CD4-positive, alpha-beta T cell treated with Interleukin-4 for 1 hour (primary cell): Measurements from ENCODE around the gene NBEA.
"Not testable (repeated sequence)": the region's sequence is repeated elsewhere in the genome, so short reads cannot be mapped to it uniquely, and the experiment has no call there.

ENCODE experiments used
- DNase-seq, 2 donors: peaks; one replicate each; pipeline ENCODE4 v3.0.0-alpha.2; 2020 to 2022

The NBEA gene, protein sequence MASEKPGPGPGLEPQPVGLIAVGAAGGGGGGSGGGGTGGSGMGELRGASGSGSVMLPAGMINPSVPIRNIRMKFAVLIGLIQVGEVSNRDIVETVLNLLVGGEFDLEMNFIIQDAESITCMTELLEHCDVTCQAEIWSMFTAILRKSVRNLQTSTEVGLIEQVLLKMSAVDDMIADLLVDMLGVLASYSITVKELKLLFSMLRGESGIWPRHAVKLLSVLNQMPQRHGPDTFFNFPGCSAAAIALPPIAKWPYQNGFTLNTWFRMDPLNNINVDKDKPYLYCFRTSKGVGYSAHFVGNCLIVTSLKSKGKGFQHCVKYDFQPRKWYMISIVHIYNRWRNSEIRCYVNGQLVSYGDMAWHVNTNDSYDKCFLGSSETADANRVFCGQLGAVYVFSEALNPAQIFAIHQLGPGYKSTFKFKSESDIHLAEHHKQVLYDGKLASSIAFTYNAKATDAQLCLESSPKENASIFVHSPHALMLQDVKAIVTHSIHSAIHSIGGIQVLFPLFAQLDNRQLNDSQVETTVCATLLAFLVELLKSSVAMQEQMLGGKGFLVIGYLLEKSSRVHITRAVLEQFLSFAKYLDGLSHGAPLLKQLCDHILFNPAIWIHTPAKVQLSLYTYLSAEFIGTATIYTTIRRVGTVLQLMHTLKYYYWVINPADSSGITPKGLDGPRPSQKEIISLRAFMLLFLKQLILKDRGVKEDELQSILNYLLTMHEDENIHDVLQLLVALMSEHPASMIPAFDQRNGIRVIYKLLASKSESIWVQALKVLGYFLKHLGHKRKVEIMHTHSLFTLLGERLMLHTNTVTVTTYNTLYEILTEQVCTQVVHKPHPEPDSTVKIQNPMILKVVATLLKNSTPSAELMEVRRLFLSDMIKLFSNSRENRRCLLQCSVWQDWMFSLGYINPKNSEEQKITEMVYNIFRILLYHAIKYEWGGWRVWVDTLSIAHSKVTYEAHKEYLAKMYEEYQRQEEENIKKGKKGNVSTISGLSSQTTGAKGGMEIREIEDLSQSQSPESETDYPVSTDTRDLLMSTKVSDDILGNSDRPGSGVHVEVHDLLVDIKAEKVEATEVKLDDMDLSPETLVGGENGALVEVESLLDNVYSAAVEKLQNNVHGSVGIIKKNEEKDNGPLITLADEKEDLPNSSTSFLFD (N-terminal part only)

DNA sequence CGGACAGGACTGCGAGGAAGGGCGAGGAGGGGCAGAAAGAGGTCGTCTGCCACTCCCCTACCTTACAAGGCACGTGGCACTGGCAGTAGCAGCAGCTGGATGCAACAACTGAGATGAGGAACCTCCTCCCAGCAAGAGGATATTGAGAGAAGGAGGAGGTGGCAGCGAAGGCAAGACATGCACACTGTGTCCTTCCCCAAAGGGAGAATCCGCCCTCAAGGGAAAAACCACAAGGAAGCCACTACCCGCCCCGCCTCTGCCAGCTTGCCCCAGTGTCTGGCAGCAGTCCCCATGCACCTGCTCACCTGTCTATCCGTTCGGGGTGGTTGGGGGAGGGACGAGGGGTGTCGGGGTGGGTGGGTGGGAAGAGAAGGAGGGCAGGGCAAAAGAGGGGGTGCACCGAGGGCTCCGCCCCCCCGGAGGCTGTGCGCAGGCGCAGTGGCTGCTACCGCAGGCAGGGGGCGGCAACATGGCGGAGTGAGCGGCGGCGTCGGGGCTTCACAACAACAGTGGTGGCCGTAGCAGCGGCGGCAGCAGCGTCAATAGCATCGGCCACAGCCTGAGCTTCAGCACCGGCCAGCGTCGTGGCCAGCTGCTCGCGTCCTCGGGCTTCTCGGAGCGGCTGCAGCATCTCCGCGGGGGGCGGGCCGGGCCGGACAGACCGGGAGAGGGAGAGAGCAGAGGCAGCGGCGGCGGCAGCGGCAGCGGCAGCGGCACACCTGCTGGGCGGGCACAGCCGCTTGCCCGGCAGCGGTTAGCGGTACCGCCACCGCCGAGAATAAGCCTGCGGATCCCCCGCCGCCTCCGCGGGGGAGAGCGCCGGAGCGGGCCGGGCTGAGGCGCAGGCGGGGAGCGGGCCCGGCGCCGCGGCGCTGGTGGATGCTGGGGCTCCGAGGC, at the start of gene NBEA:
Gene NBEA (plus strand): TSS at position 436 of the 897 bp plus-strand sequence. CDS start 551 bp downstream, outside the sequence.
- DNase-seq = peak; percentile 75 to 84

DNA sequence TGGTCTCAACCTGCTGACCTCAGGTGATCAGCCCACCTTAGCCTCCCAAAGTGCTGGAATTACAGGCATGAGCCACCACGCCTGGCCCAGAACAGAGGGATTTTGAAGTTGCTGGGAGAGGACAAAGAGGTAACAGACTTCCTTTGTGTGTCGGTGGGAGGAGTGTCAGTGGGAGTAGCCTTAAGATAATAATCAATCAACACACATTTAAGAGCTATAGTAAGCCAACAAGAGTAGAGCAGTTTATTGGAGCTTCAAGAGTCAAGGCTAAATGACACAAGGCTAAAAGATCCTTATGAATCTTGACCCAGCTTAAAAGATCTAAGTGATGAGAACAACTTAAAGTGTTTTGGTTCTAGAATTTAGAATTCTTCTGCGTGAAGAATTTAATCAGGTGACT, 47.3 kb upstream of the NBEA start:
- no peak for DNase-seq

DNA sequence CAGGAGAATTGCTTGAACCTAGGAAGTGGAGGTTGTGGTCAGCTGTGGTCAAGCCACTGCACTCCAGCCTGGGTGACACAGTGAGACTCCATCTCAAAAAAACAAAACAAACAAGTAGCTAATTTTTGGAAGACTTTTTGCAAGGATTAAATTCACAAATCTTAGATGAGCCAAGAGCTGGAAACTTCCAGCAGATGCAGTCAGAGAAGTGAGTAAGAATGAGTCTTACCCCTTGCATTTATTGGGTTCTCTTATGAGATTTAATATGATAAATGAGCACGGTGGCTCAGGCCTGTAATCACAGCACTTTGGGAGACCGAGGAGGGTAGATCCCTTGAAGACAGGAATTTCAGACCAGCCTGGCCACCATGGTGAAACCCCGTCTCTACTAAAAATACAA, 44.9 kb upstream of the NBEA start:
- no peak for DNase-seq

DNA sequence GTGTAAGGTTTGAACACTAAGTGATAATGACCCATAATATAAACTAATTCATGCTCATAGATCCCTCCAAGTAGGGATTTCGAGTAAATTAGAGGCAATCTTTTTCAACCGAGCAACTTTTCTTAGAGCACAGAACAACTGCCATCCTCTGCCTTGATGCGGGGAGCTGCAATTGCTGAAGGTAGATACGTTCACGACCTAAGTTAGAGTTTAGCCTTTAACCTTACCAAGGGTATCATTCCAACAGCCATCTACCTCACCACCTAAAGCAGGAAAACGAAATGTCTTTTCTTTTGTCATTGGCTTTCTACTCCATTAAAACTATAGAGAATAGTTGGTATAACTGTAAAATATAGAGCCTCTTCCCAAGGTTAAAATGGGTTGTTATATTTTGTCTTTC, 42.2 kb upstream of the NBEA start:
- no peak for DNase-seq

DNA sequence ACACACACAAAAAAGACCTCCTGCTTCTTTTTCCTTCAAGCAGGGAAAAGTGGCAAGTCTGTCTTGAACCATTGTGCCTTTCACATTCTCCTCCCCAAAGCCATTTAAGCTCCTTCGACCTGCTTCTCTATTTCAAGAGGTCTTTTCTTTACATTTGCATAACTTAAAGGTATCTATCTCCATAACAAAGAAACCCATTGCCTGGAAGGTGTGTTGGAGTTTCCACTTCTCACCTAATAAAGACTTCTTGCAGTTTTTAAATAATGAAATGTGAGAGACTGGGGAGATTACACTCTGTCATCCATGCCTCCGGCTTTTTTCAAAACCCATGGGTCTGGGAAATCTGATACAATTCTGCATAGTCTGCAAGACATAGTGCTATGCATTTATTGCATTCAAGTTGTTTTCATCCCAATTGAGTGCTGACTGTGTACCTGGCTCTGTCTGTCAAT, 41.8 kb upstream of the NBEA start:
- no peak for DNase-seq

DNA sequence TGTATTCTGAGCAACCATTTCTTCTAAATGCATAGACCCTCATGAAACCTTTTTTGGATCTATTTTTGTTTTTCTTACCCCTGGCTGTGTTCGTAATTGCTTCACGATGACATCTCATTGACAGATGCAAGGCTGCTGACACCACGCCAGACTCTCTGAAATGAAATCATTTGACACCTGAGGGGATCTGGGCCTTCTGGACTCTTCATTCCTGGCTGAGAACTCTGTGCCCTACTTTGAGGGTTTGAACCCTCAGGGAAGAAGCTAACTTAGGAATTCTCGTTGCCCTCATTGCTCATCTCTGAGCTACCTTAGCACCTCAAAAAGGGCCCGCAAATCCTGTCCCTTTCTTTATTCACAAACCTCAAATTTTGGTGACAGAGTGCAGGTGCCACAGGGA, 40.5 kb upstream of the NBEA start:
- DNase-seq = no peak

GRCh38 chr13:34911159-34911558, 30.9 kb upstream of the NBEA start:
- DNase-seq = no peak

GRCh38 chr13:34913040-34913439, 29.0 kb upstream of the NBEA start:
- DNase-seq = no peak

GRCh38 chr13:34914416-34914815, 27.7 kb upstream of the NBEA start:
- DNase-seq = no peak

GRCh38 chr13:34926508-34926907, 15.6 kb upstream of the NBEA start:
- DNase-seq = no peak

GRCh38 chr13:34928676-34929075, 13.4 kb upstream of the NBEA start:
- DNase-seq = not testable (repeated sequence)

GRCh38 chr13:34931572-34931971, 10.5 kb upstream of the NBEA start:
- DNase-seq = no peak

GRCh38 chr13:34933349-34933748, 8.7 kb upstream of the NBEA start:
- DNase-seq = no peak

DNA sequence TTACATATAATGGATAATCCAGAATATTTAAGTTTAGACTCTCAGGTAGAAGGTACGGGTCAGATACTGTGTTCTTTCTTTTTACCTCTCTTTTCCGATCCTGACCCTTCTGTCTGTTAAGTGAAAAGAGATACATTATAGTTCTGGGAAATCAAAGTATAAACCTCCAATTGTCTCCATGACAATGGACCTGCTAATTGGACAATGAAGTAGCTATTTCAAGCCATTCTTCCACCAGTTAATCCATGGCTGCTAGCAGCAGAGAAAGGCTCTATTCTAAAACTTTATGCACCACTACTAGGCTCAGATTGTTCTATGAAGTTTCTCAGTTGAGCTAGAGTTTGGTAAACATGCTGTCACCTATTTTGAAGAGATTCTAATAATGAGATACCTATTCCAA, 8.3 kb upstream of the NBEA start:
- no peak for DNase-seq

GRCh38 chr13:34935841-34936240, 6.2 kb upstream of the NBEA start:
- DNase-seq = no peak

GRCh38 chr13:34939771-34940170, 2.3 kb upstream of the NBEA start:
- DNase-seq = no peak

DNA sequence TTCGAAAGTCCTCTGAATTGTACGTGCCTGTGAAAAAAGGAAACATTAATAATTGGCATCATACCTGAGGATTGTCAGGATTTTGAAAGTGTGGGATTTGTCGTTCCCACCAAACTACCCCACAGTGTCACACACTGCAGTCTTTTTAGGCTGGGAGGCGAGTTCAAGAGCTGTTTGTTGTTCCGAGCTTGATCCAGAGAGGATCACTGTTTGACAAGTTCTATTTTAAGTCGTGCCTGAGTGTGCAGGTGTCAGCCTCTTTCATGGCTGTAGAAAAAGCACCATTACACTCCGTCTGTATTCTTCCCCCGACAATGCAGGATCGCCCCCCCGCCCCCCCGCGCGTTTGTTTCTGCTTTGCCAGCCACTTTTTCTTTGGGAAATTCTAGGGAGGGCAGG, 635 bp upstream of the NBEA start:
- DNase-seq = no peak

GRCh38 chr13:34942732-34943435, 814 bp downstream of the NBEA start:
- no peak for DNase-seq

DNA sequence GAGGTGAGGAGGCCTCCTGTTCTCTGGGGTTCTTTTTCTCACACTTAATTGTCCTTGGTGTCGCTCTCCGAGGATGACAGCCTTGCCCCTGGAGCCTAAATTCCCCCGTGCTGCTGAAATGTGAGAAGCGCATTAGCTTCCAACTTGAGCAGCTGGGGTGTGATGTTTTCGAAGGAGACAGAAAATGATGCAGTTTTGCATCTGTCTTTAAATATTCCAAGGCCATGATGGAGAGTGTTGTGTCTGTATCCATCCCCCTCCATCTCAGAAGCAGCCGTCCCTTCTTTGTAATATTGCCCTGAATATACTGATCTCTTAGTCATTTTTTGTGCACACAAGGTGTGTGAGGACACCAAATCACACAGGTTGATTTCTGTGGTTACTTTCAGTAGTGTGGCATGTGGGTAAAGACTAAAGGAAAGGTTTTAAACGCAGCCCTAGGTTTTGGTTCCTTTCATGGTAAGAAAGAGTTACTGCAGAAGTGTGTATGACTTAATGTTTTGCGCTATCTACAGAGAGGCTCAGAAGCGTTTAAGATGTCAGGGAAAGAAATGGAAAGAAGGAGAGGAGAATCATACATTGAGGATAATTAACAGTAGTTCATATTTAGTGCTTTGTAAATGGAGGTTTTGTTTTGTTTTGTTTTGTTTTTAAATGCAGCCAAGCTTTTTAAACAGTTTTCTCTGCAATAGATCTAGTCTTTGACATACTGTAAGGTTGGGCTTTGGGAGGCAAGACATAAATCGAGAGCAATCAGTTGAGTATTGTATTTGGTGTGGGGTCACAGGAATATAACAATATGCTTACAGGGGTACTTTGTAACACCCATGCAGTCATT, 1.6 kb downstream of the NBEA start:
- DNase-seq = peak in 1 of 2 donors; percentile 9

DNA sequence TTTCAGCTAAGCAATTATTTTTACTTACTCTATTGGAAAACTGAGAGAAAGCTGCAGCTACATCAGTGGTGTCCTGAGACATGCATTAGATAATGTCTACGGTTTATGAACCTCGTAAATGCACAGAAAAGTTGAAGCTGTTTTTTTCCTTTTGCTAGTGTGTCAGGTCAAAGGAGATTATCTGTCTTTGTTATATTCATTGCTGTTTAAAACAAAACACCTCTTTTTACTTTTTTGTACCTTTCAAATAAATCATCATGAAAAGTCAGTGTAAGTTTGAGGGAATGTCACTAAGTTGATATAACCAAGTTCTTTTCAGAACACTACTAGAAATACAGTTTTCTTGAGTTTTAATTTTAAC, 2.2 kb downstream of the NBEA start:
- DNase-seq = no peak

- DNase-seq = no peak
These were observed 2.7 kb downstream of the NBEA start for GRCh38 chr13:34944751-34945150.
